DMS 273 treated with DMSO at 0.1 percent for 48 hours (cell line): ENCODE measurements around the gene TPO.

ENCODE experiments used
- DNase-seq: peaks from one replicate; lab custom pipeline; 2025; lab: John Stamatoyannopoulos, UW

The TPO gene

GRCh38 chr2:1586251-1586922 is 173.1 kb downstream of the TPO start:
- DNase-seq, result no peak

GRCh38 chr2:1586923-1587840 is 173.9 kb downstream of the TPO start:
- no peak for DNase-seq

GRCh38 chr2:1588051-1588977 is 175.1 kb downstream of the TPO start:
- no peak for DNase-seq

- DNase-seq, result no peak
Measured at GRCh38 chr2:1588978-1589621, 175.8 kb downstream of the TPO start.

GRCh38 chr2:1590596-1591460 is 177.6 kb downstream of the TPO start:
- peak; percentile 4 for DNase-seq

GRCh38 chr2:1591461-1591770 is 178.2 kb downstream of the TPO start:
- no peak for DNase-seq
